Central memory CD4-positive, alpha-beta T cell (primary cell): Measurements from ENCODE around the gene GNAZ.

ENCODE experiments used
- DNase-seq: peaks from one replicate; pipeline ENCODE4 v3.0.0; 2022

The GNAZ gene

DNA sequence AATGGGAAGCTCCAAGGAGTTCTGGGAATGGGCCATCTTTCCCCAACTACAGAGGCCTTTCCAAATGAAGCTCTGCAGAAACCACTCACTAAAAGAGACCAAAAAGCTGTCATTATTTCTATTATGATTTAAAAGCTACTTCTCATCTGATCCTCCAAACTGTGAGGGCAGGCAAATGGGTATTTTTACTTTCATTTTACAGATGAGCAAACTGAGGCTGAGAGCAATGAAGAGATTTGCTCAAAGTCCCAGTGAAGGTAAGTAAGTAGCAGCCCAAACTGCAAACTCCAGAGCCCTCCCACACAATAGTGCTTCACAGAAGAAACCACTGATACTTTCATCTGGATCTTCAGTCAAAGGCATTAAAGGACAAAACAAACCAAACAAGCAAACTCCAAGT, 70.1 kb downstream of the GNAZ start:
- no peak for DNase-seq

- DNase-seq: no peak
Observed at GRCh38 chr22:23142546-23143105, 72.3 kb downstream of the GNAZ start.

GRCh38 chr22:23143119-23143518, 72.8 kb downstream of the GNAZ start:
- DNase-seq: no peak

GRCh38 chr22:23144432-23144831, 74.1 kb downstream of the GNAZ start:
- no peak for DNase-seq

- peak; percentile 92 for DNase-seq
Observed at GRCh38 chr22:23144932-23145877, 74.9 kb downstream of the GNAZ start, which contains the start of gene RAB36. RAB36 (plus strand) TSS chr22:23145477; CDS start chr22:23146617, 1,140 bp downstream.

DNA sequence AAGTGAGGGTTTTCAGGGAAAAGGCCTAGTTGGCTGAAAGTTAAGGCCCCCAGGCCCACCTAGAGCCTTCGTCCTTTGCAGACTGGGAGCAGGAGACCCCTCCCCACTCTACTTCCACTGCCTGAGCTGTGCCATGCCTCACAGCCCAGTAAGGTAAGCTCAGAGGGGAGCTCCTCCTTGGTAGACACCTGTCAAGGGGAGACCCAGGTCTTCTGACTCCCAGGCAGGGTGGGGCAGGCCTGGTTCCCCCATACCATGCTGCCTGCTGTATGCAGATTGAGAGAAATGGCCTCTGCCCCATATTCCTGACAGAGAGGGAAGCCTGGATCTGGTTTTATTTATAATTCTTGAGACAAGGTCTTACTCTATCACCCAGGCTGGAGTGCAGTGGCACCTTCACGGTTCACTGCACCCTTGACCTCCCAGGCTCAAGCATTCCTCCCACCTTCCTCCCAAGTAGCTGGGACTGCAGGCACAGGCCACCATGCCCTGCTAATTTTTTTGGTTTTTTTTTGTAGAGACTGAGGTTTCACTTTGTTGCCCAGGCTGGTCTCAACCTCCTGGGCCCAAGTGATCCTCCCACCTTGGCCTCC, 75.7 kb downstream of the GNAZ start:
- no peak for DNase-seq

GRCh38 chr22:23146478-23147205, 76.3 kb downstream of the GNAZ start:
- no peak for DNase-seq

DNA sequence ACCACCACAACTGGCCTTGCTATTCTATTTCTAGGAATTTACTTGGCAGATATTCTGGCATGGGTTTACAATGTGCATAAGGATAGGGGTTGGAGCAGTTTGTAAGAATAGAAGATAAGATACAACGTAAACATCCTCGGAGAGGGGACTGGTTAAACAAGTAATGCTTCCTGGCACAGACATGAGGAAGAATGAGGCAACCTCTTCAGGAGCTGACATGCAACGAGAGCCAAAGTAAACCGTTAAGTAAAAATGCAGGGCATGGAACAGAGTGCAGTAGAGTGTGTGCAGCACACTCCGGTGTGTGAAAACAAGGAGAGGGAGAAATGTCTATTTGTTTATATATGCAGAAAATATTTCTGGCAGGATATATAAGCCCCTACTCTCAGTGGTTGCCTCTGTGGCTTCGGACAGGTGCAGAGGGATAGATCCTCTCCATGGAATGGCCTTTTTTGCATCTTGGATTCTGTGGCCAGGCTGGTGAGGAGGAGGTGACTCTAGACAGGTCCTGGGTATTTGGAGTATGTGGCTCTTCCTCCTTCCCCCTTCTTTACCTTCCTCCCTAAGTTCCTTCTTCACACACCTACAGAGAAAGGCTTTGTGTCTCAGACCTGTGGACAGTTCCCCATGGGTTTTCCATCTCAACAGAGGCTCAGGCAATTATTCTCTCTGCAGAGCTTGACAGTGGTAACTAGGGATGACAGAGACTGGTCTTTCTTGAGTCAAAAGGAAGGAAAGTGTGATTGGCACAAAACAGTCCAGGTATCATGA, 77.5 kb downstream of the GNAZ start:
- DNase-seq: no peak

DNA sequence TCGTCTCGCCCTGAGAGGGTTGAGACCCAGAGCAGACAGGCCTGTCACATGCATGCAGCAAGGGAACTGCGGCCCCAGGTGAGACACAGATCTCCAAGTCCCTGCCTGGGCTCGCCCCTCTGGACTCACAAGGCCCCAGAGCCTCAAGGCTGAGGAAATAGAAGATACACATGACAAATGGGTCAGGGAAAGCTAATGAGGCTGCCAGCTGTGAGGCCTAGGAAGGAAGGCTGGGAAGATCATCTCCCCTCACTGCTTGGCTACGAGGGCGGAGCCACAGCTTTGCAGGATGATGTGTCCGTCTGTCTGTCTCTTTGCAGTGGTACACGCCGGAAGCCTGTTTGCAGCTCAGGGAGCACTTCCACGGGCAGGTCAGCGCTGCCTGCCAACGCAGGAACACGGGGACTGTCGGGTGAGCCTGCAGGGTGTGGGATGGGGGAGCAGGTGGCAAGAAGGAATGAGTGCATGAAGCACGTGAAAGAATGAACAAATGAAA, 79.5 kb downstream of the GNAZ start:
- DNase-seq: no peak

DNA sequence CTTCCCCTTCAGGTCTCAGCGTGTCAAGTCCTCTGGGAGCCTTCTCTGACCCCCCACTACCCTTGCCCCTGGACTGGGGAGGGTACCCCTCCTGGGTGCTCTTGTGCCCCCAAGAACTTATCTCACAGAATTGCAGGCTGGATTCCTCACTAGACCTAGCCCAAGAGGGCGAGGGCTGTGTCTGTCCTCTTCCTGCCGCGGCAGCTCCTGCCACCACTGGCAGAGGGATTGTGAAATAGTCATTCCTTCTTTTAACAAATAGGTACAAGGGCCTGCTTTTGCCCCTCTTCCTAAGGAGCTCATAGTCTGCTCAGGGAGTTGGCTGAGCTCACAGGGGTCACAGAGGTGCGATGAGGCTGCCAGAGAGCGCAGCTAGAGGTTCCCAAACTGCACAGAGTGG, 80.4 kb downstream of the GNAZ start:
- DNase-seq: no peak

DNA sequence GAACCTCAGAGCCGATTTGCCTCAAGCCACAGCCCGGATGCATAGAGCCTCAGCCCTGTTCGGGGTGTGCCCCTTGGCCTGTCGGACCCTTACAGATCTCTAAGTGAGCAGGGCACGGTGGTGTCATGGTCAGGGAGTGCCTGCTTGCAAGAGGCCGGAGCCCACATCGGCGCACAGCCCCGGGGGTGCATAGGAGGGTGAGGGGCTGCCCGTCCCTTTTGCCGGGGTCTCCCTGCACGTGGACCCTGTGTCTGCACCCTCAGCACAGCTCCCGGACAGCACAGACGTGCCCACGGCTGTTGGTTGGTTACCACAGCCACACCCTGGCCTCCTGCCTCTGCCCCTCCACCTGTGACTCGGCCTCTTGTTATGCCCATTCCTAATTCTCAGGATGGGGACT, 81.5 kb downstream of the GNAZ start:
- DNase-seq: no peak

DNA sequence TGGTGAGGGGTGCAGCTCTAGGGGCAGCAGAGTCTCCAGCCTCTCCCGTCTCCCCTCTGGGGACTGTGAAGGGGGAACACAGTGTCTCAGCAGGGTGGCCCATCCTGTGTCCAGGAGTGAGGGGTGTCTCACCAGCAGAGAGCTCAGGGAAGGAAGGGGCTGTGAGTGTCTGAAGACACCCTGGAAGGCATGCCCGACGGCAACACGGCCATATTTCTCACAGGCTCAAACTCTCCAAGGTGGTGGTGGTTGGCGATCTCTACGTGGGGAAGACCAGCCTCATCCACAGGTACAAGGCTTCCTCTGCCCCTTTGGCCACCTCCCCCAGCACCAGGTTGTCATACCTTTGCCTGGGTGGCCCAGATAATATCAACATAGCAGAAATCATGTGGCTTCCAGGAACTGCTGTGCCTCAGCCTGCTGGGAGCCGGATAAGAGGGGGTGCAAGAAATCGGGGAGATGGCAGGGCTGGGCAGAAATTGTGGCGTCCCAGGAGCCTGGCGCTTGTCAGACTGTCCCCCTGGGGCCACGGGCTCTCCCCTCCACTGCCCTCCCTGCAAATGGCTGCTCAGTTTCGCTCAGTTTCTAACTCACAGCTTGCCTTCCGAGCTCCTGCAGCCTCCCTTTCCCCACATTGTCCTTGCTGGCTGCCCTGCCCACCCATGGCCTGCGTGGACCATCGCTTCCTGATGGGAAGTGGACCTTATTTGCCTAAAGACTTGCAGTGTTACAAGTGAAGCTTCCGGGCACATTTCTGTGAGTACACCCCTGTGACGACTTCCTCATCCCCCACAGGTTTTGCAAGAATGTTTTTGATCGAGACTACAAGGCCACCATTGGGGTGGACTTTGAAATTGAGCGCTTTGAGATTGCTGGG, 82.2 kb downstream of the GNAZ start:
- DNase-seq: no peak

- DNase-seq: no peak
Observed at GRCh38 chr22:23153994-23154393, 83.7 kb downstream of the GNAZ start.

DNA sequence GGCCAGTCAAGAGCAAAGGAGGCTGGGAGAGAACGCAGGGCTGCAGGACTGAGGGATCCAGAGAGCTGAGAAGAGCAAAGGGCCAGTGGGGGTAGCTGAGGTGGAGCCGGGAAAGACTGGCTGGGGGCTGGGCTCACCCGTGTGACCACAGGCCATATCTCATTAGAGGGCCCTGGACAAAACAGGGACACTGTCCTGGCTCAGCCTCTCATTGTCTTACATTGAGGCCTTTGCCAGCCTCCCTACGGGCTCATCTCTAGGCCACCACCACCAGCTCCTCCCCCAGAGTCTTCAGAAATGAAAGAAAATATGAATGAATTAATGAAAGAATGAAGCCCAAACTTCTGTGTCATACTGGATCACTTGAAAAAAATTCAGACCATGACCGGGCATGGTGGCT, 84.1 kb downstream of the GNAZ start:
- no peak for DNase-seq

- no peak for DNase-seq
Observed at GRCh38 chr22:23155143-23155542, 84.8 kb downstream of the GNAZ start.

- DNase-seq: no peak
Observed at GRCh38 chr22:23155831-23156230, 85.5 kb downstream of the GNAZ start.

- no peak for DNase-seq
Observed at GRCh38 chr22:23156286-23156685, 86.0 kb downstream of the GNAZ start.

- DNase-seq: no peak
Observed at GRCh38 chr22:23157560-23158515, 87.5 kb downstream of the GNAZ start.

GRCh38 chr22:23158516-23159290, 88.4 kb downstream of the GNAZ start:
- no peak for DNase-seq
